ENCODE results near the gene NFE2L2.
"Not testable (repeated sequence)": the region's sequence is repeated elsewhere in the genome, so short reads cannot be mapped to it uniquely, and the experiment has no call there.

NFE2L2 gene

DNA sequence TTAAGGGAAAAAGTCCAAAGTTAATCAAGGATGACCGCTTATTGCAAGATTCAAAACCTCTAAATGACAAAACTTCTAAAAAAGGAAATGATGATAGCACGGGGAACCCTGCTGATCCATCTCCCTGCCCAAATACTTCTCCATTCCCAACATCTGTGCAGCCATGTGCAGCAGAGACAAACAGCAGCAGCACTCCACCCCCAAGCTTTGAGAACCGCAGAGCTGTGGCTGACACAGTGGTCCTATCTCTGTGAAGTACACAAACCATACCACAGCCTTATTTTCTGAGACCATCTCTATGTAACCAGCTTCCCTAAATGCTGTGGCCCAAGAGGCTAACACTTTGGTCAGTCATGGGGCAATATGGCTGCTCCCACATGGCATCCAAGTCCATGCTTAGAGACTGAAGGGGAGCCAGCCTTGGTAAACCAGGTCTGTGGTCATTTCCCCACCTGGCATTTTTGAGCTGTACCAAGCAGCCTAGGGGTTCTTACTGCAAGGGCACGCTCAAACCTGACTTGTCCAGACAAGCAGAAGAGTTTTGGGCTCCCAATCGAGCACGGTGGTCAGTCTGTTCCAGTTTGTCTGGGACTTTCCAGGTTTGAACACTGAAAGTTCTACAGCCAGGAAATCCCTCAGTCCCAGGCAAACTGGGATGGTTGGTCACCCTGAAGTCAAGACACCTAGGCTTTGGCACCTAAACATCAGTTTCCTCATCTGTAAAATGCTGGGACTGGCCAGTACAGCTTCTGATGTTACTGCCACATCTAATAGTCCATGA, 17.1 kb upstream of the NFE2L2 start:
- no peak for DNase-seq (ENCODE audit: low read depth in 3 of 3, low spot score in 1 of 3)

DNA sequence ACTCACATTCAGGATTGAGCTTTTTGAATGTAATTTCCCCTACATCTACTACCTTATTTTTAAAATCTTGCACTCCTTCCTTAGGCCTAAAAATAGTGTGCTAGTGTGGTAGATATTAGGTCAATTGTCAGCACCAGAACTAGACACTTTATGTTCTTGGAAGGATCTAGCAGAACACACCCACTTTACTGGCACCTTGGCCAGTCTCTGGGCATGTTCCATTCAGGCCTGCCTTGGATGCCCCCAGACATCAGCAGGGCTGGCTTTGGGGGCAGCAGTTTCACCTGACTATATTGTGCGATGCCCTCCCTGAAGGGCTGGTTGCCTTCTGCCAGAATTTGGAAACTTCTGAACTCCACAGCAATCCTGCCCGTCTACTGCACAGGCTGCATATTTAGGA, 15.3 kb upstream of the NFE2L2 start:
- DNase-seq (ENCODE audit: low read depth in 3 of 3, low spot score in 1 of 3), result no peak

DNA sequence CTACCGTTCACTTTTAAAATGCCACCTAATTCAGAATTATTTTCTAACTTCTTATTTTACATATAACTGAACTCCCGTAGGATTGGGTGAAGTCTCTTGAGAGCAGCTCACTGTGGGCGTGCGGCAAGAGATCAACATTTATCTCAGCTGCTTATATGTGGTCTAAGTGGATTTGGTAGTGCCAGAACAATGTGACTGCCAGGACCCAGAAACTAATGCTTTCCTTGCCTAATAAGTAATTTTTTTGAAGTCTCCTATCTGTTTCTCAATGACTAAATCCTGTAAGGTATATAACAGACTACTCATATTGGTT, 11.2 kb upstream of the NFE2L2 start:
- no peak for DNase-seq (ENCODE audit: low read depth in 3 of 3, low spot score in 1 of 3)

DNA sequence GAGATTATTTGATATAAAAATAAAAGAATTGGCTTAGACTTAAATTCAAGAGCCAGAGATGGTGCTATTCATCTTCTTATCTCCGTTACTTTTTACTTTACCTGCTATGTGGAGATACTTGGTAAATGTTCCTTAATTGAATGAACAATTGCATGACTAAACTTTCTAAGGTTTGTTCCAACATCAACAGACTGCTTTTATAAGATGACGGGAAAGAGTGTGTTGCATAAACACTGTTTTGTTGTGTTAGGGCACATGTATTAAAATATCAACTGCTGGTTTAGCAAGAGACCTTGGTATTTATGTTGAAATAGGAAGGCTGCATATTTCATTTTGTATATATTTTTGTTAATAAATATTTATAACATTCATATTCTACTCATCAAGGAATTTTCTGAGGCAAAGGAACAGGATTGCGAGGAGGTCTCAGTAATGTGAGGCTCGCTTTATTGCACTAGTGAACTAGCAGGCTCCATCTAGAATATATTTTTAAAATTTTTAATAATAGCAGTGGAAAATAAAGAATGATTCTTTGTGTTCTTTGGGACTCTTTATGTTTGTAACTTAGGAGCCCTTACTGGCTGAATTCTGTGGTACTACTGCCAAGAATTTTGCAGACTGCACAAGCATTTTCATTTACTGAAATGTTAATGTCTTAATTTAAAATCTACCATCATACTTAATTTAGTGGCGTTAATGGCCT, 10.7 kb upstream of the NFE2L2 start:
- DNase-seq (ENCODE audit: low read depth in 3 of 3, low spot score in 1 of 3), result no peak

DNA sequence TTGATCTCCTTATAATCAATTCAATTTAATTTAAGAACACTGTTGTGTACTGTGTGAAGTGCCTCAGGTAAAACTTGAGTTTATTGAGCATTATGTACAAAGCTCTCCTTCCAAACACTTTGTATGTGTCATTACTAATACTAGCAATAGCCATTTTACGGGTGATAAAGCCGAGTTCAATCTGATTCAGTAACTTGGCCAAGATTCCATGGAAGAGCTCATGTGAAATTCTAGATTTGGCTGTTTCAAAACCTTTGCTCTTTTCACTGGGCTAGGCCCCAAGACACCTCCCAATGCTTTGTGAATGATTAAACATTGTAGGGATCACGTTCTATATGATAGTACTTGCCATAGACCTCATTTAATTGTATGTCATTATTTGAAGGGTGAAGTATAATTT, 8.9 kb upstream of the NFE2L2 start:
- no peak for DNase-seq (ENCODE audit: low read depth in 3 of 3, low spot score in 1 of 3)

DNA sequence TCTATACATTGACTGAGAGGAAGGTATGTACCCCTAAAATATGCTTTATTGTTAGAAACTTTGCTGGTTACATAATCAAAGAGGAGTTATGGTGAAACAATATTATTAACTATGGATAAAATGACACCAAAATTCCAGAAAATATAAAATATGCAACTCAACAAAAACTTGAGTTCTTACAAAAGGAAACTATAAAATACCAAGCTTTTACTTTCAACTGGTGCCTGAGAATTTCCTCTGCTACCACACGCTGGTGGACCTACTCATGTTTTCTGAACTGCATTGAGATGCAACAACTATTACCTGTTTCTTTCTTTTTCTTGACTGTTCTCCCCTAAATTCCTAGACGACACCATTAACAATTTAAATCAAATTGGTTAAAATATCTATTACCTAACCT, 8.2 kb upstream of the NFE2L2 start:
- DNase-seq (ENCODE audit: low read depth in 3 of 3, low spot score in 1 of 3), result no peak

DNA sequence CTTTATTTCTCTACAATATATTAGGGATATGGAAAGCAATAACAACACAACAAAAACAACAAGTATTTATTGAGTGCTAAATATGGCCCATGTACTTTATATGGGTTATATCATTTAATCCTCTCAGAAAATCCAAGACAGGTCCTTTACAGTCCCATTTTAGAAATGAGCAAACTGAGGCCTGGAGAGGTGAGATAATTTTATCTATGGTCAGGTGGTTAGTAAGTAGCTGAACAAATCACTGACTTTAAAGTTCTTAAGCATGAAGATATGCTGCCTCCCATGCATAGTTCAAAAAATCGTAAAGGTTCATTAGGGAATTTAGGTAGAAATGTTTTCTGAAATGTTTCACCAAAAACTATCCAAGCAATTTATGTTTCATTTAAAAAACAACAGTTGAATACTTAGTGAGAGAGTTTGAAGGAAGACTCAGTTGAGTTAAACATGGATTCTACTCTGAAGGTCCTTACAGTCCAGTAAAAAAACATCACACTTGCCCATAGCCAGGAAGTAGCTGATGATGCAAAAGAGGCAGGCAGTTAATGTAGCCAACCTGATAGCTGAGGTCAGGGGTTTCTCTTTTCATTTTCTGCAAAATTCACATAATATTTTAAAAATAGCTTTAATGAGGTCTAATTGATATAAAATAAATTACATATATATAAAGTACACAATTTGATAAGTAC, 7.6 kb upstream of the NFE2L2 start:
- no peak for DNase-seq (ENCODE audit: low read depth in 3 of 3, low spot score in 1 of 3)

DNA sequence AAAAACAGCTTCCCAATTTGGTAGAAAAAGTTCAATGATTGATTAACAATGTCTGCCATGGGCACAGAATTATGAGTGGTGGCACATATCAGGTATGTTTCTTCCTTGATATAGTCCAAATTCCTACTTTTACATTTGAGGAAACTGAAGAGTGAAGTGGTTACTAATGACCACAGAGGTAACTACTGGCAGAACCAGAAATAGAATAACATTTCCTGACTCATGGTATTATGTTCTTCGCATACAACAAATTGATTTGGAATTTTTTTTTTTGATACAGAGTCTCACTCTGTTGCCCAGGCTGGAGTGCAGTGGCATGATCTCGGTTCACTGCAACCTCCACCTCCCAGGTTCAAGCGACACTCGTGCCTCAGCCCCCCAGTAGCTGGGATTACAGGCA, 6.0 kb upstream of the NFE2L2 start:
- no peak for DNase-seq (ENCODE audit: low read depth in 3 of 3, low spot score in 1 of 3)

DNA sequence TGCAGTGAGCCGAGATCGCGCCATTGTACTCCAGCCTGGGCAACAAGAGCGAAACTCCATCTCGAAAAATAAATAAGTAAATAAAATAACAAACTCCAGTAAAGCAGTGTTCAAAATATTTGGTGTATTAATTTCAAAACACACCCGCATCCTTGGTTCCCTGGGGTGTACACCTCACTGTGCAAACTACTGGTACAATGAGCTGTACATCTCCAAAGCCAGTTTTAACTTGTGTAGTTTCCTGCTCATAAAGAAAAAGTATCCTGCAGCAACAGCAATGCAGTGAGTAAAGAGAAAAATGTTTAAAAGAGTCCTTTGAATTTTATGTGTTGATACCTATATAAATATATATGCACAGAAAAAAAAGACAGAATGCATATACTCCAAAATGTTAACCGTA, 4.4 kb upstream of the NFE2L2 start:
- DNase-seq (ENCODE audit: low read depth in 3 of 3, low spot score in 1 of 3), result no peak

DNA sequence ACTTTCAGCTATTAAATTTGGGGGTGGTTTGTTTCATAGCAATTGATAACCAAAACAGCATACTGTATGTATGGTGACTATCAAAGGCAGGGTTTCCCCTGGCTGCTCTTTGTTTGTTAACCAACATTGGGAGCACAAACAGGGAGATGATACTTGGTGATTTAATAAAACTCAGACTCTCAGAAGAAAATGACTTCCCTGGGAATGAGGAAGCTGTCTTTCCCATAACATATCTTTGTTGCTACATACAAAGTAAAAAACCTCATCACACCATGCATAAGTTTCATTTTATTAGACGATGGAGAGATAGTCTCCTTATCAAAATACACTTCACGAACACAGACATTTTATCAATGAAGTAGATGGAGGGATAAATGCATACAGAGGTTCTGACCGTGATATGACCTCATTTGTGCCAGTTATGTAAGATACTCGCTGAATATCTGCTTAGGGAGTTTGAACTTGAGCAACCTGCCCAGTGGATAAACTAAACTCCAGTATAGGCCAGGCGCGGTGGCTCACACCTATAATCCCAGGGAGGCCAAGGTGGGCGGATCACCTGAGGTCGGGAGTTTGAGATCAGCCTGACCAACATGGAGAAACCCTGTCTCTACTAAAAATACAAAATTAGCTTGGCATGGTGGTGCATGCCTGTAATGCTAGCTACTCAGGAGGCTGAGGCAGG, 3.8 kb upstream of the NFE2L2 start:
- DNase-seq (ENCODE audit: low read depth in 3 of 3, low spot score in 1 of 3), result no peak

DNA sequence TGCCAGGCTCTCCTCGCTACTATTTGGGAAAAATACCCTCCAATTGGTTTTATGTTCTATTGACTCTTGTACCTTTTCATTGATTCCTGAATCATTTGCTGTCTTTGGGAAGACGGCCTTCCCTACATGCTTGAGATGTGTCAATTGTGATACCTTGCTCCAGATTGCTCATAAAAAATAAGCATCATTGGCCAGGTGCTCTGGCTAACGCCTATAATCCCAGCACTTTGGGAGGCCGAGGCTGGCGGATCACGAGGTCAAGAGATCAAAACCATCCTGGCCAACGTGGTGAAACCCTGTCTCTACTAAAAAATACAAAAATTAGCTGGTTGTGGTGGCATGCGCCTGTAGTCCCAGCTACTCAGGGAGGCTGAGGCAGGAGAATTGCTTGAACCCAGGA, 2.4 kb upstream of the NFE2L2 start:
- DNase-seq (ENCODE audit: low read depth in 3 of 3, low spot score in 1 of 3), result not testable (repeated sequence)

DNA sequence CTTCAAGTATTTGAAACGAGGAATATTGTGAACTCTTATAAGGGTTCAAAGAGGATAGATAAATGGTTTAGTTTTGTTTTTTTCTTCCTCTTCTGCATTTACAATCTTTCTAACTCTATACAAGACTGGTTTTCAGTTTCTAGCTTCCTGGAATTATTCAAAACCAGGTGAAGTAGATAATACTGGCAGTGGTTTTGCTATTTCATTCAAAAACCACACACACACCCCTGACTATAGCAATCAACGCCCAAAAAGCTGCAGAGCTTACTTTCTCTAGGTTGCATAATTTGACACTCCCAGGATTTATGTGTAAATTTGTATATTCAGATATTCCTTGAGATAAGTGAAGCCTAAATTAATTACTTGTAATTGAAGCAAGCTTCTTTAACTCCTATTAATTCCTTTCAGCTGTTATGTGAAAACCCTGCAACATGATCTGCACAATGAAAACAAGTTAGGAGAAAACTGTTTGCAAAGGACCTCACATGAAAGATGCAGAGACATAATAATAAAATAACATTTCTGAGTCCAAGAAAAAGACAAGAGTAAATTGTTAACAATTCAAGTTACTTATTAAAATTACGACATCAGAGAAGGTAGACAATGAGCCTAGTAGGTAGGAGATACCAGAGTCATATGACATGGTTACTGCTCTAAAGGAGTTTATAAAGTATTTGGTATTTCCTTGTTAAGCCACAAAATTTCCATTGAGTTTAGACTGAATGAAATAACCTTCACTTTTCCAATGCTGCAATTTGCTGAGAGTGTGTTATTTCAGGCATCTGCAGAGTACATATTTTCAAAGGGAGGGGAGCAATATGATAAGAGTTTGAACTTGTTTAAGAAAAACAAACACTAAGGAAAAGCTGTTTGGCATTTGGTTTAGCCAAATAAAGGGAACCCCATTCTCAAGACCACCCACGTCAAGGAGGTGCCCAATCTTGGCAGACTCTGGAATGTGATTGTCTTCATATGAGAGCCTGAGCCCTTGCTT, 1.6 kb upstream of the NFE2L2 start:
- DNase-seq (ENCODE audit: low read depth in 3 of 3, low spot score in 1 of 3), result no peak

DNA sequence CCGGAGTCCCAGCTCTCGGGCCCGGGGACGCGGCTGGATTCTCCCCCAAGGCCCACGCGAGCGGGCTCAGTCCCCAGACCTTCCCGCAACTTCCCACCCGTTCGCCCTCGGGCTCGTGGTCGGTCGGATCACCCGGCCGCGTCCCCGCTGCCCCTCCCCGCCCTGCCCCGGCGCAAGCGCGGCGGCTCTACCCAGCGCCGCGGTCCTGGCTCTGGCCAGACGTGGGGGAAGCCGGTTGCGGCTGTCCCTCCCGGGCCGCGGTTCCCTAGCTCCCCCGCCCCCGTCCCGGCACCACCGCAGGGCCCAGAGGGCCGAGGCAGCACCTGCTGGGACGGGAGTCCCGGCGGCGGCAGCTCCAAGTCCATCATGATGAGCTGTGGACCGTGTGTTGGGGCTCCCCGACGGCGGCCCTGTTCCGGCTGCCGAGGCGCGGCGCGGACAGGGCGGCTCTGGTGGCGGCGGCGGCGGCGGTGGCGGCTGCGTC, 276 bp downstream of the NFE2L2 start:
- no peak for DNase-seq (ENCODE audit: low read depth in 3 of 3, low spot score in 1 of 3)

DNA sequence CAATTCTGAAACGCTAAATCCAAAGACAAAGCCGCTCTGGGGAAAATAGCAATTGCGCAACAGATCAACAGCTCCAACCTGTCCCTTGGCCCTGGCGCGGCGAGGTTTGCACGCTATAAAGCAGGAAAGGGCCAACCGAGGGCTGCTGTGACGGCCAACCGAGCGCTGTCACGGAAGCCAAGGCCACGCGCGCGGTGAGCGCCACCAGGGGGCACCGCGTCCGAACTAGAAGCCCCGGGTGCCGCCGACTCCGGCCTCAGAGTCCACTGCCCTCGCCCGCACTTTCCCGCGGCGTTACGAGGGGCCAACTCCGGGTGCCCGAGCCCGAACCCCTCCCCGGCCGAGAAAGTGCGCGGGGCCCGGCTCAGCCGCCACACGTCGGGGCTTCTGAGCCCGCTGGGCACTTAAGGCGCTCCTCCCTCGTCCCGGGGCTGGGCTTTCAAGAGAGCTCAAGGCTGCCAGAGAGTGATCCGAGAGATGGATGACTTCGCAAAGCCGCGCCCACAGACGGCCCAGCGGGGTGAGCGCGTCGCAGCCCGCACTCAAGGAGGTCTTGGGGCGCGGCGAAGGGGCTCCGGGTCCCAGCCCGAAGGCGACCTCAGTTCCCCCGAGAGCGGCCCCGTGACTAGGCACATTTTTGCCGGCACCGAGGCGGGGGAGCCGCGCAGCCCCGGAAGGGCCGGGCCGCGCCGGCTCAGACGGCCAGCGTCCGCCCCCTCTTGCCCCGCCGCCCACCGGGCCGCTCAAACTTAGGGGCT, 897 bp downstream of the NFE2L2 start:
- DNase-seq (ENCODE audit: low read depth in 3 of 3, low spot score in 1 of 3), result peak; percentile 84 to 90 (median 85)

DNA sequence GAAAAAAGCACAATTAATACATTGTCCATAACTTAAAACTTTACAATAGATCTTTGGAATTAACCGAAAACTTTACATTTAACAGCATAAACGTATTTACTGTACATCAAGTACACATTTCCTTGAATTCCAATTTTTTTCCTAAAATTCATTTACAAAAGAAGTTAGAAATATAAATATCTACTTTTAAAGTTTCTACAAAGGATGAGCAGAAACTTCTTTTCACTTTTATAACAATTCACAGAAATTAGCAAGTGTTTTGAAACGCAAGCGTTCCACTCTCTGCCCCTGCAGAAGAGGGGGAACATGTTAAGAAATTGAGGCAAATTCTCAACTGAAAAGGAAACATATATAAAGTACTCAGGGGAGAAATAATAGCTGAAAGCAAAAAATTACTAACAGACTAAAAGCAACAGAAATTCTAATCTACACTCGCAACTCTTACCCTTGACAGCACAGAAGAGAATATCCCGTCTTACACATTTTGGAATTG, 1.5 kb downstream of the NFE2L2 start:
- no peak for DNase-seq (ENCODE audit: low read depth in 3 of 3, low spot score in 1 of 3)

DNA sequence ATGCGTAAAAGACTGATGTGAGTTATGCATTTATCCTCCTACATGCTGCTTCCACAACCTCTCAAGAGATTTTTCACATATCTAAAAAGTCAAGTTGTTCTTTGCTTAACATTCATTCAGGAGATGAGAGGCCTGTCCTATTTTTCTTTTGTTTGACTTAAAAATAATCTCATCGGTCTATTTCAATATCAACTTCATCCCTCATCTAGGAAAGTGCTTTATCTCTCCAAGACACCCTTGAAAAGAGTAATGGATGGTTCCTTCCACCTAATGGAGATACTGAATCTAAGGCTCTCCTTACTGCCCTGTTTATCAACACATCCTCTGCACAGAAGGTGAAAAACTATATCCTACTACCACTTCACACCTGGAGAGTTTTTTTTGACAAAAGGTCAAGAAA, 2.4 kb downstream of the NFE2L2 start:
- DNase-seq (ENCODE audit: low read depth in 3 of 3, low spot score in 1 of 3), result no peak

DNA sequence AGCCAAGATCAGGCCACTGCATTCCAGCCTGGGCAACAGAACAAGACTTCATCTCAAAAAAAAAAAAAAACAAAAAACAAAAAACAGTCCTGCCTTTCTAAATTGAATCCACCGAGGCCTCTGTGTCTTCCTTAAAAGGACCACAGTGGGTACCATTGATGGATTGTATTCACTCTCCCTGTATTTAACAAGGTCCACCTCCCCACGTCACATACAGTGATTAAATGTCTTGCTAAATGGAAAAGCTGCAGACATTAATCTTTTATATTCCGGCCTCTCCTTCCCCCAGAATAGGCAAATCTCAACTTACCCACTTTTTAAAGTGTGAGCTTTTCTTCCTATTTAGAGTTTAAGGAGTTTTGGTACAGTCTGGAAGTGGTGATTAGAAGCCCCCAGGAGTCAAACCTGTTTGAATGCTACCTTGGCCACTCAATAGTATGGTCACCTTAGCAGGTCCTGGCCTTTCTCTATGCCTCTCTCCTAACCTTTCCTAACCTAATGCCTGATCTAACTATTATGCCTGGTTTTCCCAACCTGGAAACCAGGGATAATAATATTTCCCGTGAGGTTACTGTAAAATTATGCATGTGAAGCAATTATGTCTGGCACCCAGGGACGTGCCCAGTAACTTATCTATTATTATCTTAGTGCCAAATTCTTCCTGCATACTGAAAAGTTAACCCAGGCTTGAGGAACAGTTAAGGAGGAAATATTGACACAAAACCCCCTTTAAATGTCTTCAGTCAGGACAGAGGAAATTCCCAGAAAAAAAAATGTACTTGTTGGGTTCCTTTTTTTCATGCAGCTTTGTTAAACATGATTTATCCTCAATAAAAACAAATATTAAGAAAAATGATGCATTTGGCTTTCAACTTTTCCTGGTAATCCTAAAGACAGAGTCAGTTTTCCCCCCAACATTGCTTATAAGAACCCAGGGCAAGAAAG, 3.1 kb downstream of the NFE2L2 start:
- DNase-seq (ENCODE audit: low read depth in 3 of 3, low spot score in 1 of 3), result no peak

DNA sequence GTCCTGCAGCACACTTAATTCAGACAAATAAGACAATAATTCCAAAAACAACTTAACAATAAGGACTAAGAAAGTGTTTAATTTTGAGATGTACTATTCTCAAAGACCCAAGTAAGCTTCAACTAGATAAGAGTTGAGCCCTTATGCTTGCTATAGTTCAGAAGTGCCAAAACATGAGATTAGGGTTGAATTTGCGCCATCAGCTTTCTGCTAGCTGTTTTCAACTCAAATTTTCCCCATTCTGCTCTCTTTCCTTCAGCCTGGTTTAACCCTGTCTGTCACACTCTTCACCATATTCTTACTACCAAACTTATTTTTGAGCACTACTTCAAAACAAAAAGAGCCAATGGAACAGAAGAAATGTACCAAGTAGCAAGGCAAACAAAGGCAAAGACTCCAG, 4.1 kb downstream of the NFE2L2 start:
- no peak for DNase-seq (ENCODE audit: low read depth in 3 of 3, low spot score in 1 of 3)

DNA sequence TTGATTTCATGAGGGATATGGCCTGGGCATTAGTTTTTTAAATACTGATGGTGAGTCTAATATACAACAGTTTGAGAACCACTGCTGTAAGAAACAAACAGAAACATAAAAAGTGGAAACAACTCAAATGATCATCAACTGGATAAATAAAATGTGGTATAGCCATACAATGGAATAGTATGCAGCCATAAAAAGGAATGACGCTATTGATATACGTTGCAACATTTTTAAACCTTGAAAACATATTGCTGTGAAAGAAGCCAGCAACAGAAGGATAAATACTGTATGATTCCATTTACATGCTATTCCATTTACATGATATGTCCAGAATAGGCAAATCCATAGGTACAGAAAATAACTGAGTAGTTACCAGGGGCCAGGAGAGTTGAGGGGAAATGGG, 6.5 kb downstream of the NFE2L2 start:
- no peak for DNase-seq (ENCODE audit: low read depth in 3 of 3, low spot score in 1 of 3)

All from stimulated activated CD4-positive, alpha-beta T cell treated with anti-CD3 and anti-CD28 coated beads, TNF-alpha, amount 100 ng/mL, for 1 hour (primary cell).